ENCODE measurements around the gene PALM. TPM values are rescaled to one million over a fixed set of nuclear protein-coding genes. Genes with fewer than 3 reads are reported as not detected.
A peak's percentile ranks its signal among the peaks of the same experiment; 100 is the strongest.

PALM gene
- total and polyA plus RNA-seq, 4 donors, result 0.92 to 5.1 (median 4.3) TPM

GRCh38 chr19:789701-790060 is 80.9 kb downstream of the PALM start:
- no peaks in the 10 kb centered on the region for H3K27me3 ChIP-seq (ENCODE audit: control insufficient read depth in 4 of 4, insufficient read depth in 4 of 4, low read length in 3 of 4)
- DNase-seq (ENCODE audit: low spot score), result no peak

More at GRCh38 chr19:789701-790060, 80.9 kb downstream of the PALM start:
- Histone ChIP-seq H3K9me3 (ENCODE audit: control insufficient read depth in 4 of 4, low read length in 3 of 4) (no peaks in the 10 kb centered on the region), H3K4me1 (ENCODE audit: control insufficient read depth in 4 of 4, insufficient read depth in 4 of 4, low read length in 3 of 4) (no peaks in the 10 kb centered on the region), H3K27ac (ENCODE audit: low read depth in 1 of 2, low read length in 2 of 2) (peak overlapping the region; percentile 54 to 57), H3K36me3 (ENCODE audit: control insufficient read depth in 4 of 4, insufficient read depth in 3 of 4, low read depth in 1 of 4, low read length in 3 of 4) (no peaks in the 10 kb centered on the region), H3K9ac (ENCODE audit: low read depth in 1 of 2, low read length in 2 of 2) (no peak overlapping the region), H3K4me3 (ENCODE audit: low read depth in 1 of 3, low read length in 3 of 3) (no peak overlapping the region)
- WGBS, result 75% methylated on average over 9 of the region's 9 CpGs
- TF ChIP-seq SP1 (IDR thresholded peaks at IDR 0.05) (no peak), RAD21 (IDR thresholded peaks at IDR 0.05) (no peak), FOXA1 (IDR thresholded peaks at IDR 0.05) (no peak), EGR1 (IDR thresholded peaks at IDR 0.05; ENCODE audit: low read depth in 2 of 2) (no peak), REST (IDR thresholded peaks at IDR 0.05) (no peak), JUND (IDR thresholded peaks at IDR 0.05) (no peak), ZBTB33 (IDR thresholded peaks at IDR 0.05) (no peak), MAX (IDR thresholded peaks at IDR 0.05) (no peak), CTCF (IDR thresholded peaks at IDR 0.05; ENCODE audit: low read depth, low read length, missing input control) (no peak), HNF4A (conservative IDR thresholded peaks at IDR 0.05) (no peak), YY1 (IDR thresholded peaks at IDR 0.05) (no peak)
